Measurements from ENCODE around the gene SUN3.
A peak's percentile ranks its signal among the peaks of the same experiment; 100 is the strongest.
"Not testable (repeated sequence)": the region's sequence is repeated elsewhere in the genome, so short reads cannot be mapped to it uniquely, and the experiment has no call there.

Gene SUN3

DNA sequence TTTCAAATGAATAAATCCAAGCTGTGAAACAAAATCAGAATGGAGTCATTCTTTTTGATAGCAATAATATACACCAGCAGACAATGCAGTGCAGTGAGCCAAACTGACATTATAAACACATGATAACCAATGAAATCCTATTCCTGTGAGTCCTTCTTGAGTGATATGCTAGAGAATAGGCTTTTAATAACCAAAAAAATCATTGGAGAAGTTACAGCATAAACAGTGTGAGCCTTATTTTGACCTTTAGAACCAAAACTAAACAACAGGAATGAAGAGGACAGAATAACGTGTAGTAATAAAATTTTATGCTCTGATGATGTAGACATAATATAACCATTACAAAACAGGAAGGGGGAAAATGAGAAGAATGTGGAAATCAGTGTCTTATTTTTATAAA is 58.1 kb downstream of the SUN3 start:
- DNase-seq, result no peak

DNA sequence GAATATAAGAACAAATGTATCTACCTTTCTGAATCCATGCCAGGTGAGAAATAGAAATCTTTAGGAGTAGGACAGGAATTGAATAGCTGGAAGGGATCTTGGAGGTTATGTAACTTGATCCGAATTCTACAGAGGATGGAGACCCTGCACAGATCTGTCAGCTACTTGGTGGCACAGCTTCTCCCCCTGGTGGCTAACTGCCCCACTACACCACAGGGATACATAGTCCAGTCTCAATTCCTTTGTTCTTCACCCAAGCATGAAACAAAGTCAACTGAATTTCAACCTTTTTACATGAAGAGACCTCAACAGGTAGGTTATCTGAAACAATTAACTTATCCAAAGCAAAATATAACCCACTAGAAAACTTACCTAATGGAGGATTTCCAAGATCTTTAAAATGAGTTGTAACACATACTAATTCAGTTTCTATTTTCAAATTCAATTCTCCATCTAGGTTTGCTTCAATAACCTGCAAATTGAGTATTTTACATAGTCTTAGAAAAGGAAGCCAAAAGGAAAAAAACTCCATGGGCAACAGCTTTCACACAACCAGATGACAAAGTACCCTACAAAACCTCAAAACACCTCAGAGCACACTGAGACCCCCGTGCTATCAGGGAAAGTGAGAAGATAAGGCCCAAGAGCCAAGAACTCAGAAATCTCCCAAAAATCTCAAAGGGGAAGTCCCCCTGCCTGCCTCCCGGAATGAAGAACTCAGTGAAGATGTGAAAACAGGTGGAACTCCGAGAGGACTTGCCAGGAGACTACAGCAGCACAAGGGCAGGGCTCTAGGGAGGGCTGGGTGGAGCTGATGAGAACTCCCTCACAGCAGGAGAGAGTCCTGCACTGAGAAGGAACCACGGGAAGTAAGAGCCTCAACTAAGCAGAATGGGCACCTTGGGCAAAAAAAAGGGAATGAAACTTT is 59.8 kb downstream of the SUN3 start:
- peak; percentile 64 for DNase-seq

DNA sequence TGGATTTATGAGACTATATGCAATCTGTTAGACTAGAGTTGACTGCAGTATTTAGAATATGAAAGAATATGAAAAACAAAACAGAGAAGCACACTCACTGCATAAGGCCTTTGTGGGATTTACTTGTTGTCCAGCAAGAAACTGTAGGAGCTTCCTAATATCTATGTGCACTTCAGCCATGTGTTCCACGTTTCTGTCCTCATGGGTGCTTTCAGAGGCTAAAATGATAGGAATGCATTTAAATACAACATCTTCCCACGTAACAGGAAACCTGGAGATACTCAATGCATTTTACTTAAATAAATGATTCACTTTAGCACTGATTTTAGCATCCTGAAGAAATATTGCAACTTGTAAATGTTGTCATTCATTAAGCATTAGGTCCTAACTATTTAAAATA is 61.2 kb downstream of the SUN3 start:
- DNase-seq, result no peak

DNA sequence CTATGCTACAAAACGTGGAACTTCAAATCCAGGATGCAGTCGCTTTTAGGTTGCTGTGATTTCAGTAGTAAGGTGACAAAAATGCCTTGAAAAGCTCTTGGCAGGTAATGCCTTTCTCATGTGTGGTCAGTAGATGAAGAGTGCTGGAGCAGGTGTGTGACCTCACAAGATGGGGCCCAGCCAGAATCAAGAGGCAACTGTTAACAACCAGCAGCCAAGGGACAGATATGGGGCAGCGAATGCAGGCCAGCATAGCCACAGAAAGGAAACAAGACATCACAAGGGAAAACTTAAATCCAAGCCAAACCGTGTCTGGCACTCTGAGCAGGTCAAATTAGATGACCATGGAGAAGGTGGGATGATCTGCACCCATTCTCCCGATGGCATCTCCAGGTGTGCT is 61.8 kb downstream of the SUN3 start:
- no peak for DNase-seq

DNA sequence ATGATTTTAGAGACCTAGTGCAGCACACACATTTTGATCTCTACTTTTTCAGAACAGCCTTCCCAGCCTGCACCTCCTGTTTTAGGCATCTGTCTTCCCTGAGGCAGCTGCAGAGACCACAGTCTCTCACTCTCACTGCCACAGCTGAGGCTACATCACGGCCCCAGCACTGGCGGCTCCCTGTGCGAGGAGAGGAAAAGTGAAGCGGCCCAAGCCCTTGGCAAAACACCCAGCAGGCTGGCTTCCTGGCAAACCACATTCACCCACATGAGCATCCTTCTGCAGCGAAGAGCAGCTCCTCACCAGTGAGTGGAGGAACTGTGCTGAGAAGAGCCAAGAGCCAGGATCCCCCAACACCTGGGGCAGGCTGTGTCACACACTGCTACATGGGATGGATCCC is 63.5 kb downstream of the SUN3 start:
- DNase-seq, result no peak

DNA sequence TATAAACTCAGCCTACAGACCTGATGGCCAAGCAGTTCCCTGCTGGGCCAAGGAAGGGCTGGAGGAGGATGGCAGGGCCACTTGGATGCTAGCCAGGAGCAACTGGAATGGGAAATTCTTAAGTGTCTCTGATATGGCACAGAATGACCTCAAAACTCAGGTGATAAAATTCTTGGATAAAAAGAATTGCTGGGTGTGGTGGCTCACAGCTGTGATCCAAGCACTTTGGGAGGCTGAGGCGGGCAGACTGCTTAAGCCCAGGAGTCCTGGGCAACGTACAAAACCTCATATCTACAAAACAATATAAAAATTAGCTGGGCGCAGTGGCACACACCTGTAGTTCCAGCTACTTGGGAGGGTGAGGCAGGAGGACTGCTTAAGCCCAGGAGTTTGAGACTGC is 66.6 kb downstream of the SUN3 start:
- DNase-seq, result no peak

DNA sequence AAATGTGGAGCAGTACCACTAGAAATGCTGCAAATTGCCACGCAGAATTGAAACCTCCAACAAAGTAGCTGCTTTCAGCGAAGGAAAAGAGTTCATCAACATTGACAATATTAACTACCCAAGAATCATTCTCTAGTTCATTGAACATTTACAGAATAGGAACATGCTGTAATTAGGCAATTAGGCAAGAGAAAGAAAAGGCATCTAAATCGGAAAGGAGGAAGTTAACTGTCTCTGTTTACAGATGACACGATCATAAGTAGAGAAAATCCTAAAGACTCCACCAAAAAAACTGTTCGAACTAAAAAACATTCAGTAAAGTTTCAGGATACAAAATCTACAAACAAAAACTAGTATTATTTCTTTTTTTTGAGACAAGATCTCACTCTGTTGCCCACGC is 71.8 kb downstream of the SUN3 start:
- DNase-seq, result no peak

- no peak for DNase-seq
These were observed 72.7 kb downstream of the SUN3 start for GRCh38 chr7:47956220-47956619.

GRCh38 chr7:47954231-47954911 is 74.5 kb downstream of the SUN3 start:
- no peak for DNase-seq

DNA sequence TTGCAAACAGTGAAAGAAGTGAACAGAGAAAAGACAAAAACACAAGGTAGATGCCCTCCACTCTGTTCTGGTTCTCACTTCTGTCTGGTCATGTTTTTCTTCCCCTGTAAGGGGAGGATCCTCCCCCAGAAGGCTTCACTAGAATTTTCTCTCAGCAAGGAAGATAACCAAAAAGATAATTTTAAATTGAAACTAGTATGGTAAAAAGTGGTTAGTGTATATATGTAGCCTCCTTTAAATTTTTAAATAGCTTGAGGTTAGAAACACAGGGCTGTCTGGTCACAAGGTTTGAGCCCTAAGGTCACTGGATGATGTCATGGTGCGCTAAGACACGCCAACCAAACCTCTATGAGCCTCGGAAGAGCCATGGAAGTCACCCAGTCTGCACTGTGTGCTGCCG is 75.1 kb downstream of the SUN3 start:
- no peak for DNase-seq

DNA sequence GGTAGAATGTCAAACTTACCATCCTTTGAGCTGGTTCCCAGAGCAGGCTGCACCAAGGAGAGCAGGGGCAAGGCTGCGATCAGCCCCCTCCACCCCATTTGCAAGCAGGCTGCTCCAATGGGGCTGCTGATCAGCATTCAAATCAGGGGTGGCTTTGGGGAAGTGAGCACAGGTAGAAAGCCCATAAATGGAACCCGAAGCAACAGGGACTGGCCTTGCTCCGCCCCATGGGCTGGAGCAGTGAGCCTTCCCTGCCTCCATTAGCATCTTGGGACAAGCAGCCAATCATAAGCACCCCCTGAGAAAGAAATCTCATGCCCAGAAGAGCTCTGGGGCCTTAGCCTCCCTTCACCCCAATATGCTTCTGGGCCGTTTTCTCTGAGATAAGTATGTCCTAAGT is 76.7 kb downstream of the SUN3 start:
- DNase-seq, result no peak

- no peak for DNase-seq
These were observed 77.5 kb downstream of the SUN3 start for GRCh38 chr7:47951374-47951773.

DNA sequence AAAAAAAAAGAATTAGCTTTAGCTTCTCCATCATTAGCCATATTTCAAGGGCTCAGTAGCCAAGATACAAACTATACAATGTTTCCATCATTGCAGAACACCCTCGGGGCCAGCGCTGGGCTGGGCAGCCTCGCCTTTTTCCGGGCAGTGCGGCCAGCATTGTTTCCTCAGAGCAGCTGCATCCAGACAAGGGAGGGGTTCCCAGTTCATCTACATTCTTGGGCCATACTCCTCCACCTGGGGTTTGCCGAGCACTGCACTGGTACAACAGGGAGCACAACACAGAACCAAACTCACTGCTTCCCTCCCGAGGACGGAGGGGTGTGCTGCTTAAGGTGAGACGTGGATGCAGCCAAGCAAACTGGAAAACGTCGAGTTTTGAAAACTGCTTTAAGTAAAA is 78.2 kb downstream of the SUN3 start:
- DNase-seq, result no peak

- DNase-seq, result no peak
These were observed 79.2 kb downstream of the SUN3 start for GRCh38 chr7:47949703-47950102.

- DNase-seq, result no peak
These were observed 80.6 kb downstream of the SUN3 start, which contains the start of gene PKD1L1 for GRCh38 chr7:47948141-47948790. Gene PKD1L1 (minus strand): TSS chr7:47948466. CDS start chr7:47948440, 26 bp downstream.

DNA sequence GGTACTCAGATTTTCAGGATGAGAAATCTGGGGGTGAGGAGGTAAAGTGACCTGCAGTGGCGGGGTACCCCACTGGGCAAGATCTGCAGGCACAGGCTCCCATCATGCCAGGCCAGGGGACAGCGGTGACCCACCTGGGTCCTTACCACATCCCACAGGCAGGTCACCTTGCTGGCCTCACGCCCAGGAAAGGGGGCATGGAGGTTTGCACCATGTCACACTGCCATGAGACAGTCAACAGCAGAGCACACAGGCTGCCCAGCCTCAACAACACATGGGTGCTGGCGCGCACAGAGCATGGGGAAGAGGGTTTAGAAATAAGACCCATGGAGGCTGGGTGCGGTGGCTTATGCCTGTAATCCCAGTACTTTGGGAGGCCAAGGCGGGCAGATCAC is 81.6 kb downstream of the SUN3 start:
- no peak for DNase-seq

GRCh38 chr7:47946581-47947354 is 82.1 kb downstream of the SUN3 start:
- no peak for DNase-seq

DNA sequence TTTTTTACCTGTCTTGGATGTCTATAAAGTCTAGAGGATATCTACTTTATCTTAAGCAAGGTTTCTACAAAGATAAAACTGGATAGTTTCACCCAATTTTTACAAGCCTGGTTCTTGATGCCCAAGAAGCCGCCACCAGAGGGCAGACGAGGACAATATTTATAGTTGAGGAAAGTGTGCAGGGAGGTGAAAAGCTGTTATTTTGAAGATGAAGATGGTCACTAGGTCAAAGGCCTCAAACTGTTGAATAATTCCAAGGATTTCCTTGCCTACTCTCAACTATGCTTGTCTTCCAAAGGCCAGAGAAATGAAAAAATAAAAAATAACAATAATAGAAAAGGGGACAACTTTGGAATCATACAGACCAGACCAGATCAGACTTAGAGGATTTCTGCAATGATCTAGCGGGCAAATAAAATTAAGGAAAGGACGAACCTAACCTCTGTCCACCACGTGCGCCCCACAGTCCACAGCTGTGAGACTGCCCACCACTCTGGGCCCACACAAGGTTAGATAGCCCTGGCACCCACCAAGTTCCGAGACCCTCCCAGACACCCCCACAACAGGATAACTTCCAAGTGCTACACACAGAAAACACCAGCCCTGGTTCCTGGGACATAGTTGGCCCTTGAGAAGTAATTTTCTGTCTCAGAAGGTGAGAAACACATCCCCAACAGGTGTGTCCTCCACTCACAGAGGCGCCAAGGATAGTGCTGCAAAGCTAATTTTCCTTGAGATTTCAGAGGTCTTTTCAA is 83.5 kb downstream of the SUN3 start:
- DNase-seq, result peak; percentile 73

- no peak for DNase-seq
These were observed 84.2 kb downstream of the SUN3 start for GRCh38 chr7:47944536-47945260.

- DNase-seq, result no peak
These were observed 85.0 kb downstream of the SUN3 start for GRCh38 chr7:47943676-47944474.

DNA sequence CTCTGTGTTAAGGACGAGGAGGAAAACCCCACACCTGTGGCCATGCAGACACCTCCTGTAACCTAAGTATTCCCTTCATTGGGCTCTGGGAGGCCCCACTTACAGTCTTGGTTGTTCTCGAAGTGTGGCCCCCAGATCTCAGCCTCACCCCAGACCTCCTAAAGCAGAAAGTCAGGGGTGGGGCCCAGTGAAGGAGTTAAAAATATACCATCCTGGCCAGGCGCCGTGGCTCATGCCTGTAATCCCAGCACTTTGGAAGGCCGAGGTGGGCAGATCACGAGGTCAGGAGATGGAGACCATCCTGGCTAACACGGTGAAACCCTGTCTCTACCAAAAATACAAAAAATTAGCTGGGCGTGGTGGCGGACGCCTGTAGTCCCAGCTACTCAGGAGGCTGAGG is 86.3 kb downstream of the SUN3 start:
- DNase-seq, result not testable (repeated sequence)

Measured in activated naive CD4-positive, alpha-beta T cell treated with anti-CD3 and anti-CD28 coated beads, Interleukin-2, amount 50 U/mL, for 16 hours (primary cell).